T-cell (primary cell): ENCODE results near the gene CFDP1. TPM values are rescaled to one million over a fixed set of nuclear protein-coding genes. Genes with fewer than 3 reads are reported as not detected.

ENCODE experiments used
- ATAC-seq, 4 experiments: fragments of 200-7000 bp in 3 of 4; fragments of 150-1000 bp in 1 of 4; cut with Tn5 transposase; replicated peaks in 1 of 4; 1 replicate in 3 of 4; 2 replicates in 1 of 4; pipeline ENCODE4 v1.10.0; 2021; ENCODE audit warnings: moderate library complexity in 3 of 4, mild to moderate bottlenecking in 2 of 4, moderate number of reproducible peaks in 1 of 4
- CTCF ChIA-PET, 2 donors: fragments of 300-600 bp; sonication (Branson Sonifier 250); formaldehyde crosslinking; loops; one replicate each; lab custom pipeline; 2022; ENCODE audit warnings: antibody characterized with exemption in 2 of 2; lab: Charles Lee
- POLR2A ChIA-PET, 2 donors: fragments of 300-600 bp; sonication (Branson Sonifier 250); formaldehyde crosslinking; loops; one replicate each; lab custom pipeline; 2022; ENCODE audit warnings: antibody characterized with exemption in 2 of 2; lab: Charles Lee
- DNase-seq, 35 experiments: peaks; one replicate each; pipeline versions ENCODE4 v3.0.0 to v3.0.0-alpha.2; 2013 to 2023
- H3K27ac ChIP-seq: one replicate; pipeline ENCODE4 v1.5.1; 2013; ENCODE audit warnings: low read length
- H3K27me3 ChIP-seq, 2 experiments: replicated peaks in 1 of 2; 1 replicate in 1 of 2; 2 replicates in 1 of 2; pipeline versions ENCODE4 v1.6.1 to v1.7.0; 2013; ENCODE audit warnings: low read length in 1 of 2, mixed read lengths in 1 of 2; ENCODE audit not compliant: control insufficient read depth in 2 of 2, insufficient read depth in 2 of 2; ENCODE audit errors: extremely low read depth in 1 of 2
- H3K36me3 ChIP-seq, 2 donors: 1 replicate in 1 of 2; 2 replicates in 1 of 2; pipeline versions ENCODE4 v1.6.1 to v1.7.0; 2013; ENCODE audit warnings: low read length in 1 of 2; ENCODE audit not compliant: control insufficient read depth in 2 of 2, insufficient read depth in 1 of 2; ENCODE audit errors: extremely low read depth in 1 of 2
- H3K4me1 ChIP-seq, 2 experiments: 1 replicate in 1 of 2; 2 replicates in 1 of 2; pipeline versions ENCODE4 v1.6.1 to v1.7.0; 2013; ENCODE audit warnings: low read length in 2 of 2, mixed read lengths in 1 of 2; ENCODE audit not compliant: insufficient read depth in 2 of 2, control insufficient read depth in 1 of 2; ENCODE audit errors: extremely low read depth in 1 of 2
- H3K4me3 ChIP-seq, 2 donors: 1 replicate in 1 of 2; 2 replicates in 1 of 2; pipeline versions ENCODE4 v1.5.1 to v1.7.0; 2013; ENCODE audit warnings: mild to moderate bottlenecking in 2 of 2, low read length in 1 of 2, moderate library complexity in 1 of 2; ENCODE audit not compliant: control insufficient read depth in 1 of 2; ENCODE audit errors: extremely low read depth in 1 of 2
- H3K9me3 ChIP-seq: 2 replicates; pipeline ENCODE4 v1.7.0; 2013
- H3K27ac Mint-ChIP-seq, 2 donors: one replicate each; pipeline ENCODE4 v1.8.0; 2020 to 2021; ENCODE audit warnings: mild to moderate bottlenecking in 2 of 2, mixed read lengths in 2 of 2
- H3K27me3 Mint-ChIP-seq, 2 donors: one replicate each; pipeline ENCODE4 v1.8.0; 2021 to 2022; ENCODE audit warnings: mixed read lengths in 2 of 2
- H3K36me3 Mint-ChIP-seq: one replicate; pipeline ENCODE4 v1.8.0; 2021; ENCODE audit warnings: mixed read lengths
- H3K4me1 Mint-ChIP-seq, 3 donors: one replicate each; pipeline ENCODE4 v1.8.0; 2020 to 2022; ENCODE audit warnings: mixed read lengths in 3 of 3, mild to moderate bottlenecking in 1 of 3
- H3K4me3 Mint-ChIP-seq, 3 donors: one replicate each; pipeline ENCODE4 v1.8.0; 2020 to 2022; ENCODE audit warnings: mild to moderate bottlenecking in 3 of 3, mixed read lengths in 3 of 3, moderate library complexity in 3 of 3
- H3K9me3 Mint-ChIP-seq, 3 donors: one replicate each; pipeline ENCODE4 v1.8.0; 2020 to 2022; ENCODE audit warnings: mixed read lengths in 3 of 3
- WGBS: methylation state at CpG from one replicate; pipeline ENCODE4 v1.1.5; 2013; ENCODE audit warnings: missing lambda C conversion rate; ENCODE audit not compliant: insufficient coverage; 5-methylcytosine and 5-hydroxymethylcytosine counted together
- total RNA-seq, 35 experiments: library from RNA in 6 of 35; stranded (reverse) in 6 of 35; fragments of 120-200 nt in 1 of 35; gene quantifications; one replicate each; pipeline versions ENCODE4 v1.2.1 to v1.2.4 and lab custom pipeline; 2013 to 2026

Gene CFDP1
- total RNA-seq, 5 donors from 2014 or later (not counting 1 experiment from before 2014, with no cell fraction given) = 30.8 to 36.5 (median 34.2) TPM

DNA sequence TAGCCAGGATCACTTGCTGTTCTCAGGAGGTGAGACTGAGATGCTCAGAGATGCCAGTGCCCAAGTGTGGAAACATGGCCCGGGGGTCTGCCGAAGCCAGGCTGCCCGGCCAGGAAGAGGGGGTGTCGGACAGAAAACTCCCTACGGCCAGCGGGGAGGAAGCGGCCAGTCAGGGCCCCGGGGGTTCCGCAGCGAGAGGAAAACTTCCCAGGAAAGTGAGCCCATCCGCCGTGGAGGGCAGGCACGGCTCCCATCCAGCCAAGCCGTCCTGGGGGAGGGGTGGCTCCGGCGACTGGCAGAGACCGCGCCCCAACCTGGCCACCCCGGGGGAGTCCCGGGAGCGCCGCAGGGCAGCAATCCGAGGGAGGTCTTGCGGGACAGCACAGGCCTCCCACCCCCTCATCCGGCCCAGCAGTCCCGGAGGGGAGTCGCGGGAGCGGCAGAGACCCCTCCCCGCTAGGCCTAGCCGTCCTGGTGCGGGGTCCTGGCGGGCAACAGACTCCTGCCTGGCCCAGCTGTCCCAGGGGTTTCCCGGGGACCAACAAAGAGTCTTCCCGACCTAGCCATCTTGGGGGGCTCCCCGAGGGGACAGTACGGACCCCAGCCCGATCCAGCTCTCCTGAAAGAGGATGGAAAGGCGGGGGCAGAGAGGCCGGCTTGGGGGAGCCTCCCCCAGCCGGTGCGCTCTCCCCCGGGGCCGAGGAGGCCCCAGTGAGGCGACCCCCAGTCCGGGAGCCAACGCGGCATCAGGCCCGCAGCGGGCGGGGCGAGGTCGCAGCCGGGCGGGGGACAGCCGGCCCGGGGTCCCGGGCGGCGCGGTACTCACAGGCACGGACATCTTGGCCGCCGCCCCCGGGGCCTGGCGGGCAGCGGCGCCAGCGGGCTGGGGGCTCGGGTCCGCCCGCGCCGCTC lies 168.0 kb downstream of the CFDP1 start:
- CTCF ChIA-PET = no interaction called here

DNA sequence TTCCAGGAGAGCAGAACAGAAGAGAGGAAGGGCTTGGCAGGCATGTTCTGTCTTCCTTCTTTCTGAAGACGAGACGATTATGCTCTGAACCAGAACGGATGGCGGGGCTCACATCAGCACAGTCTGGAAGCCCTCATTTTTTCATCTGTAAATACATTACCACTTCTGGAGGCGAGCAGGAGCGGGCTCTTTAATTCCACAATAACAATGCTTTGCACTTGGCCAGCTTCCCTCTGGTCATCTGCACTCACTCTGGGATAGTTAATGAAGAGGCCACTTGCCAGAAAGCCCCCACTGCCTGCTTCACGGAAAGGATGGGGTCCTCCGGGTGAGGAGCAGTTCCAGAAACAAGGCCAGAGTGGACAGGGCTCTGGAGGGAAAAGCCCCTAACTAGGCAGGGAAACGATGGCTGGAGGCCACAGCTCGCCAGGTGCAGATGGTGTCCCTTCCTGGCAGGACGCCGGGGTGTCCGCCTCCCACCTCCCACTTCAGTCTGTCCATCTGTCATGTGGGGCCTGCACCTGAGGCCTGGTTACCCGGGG lies 168.8 kb downstream of the CFDP1 start:
- Histone ChIP-seq H3K36me3 (no peaks in the 10 kb centered on the region), H3K27me3 (peaks cover 0 to 75% of the 10 kb centered on the region in 2 experiments), H3K4me3 (no peak overlapping the region), H3K9me3 (no peaks in the 10 kb centered on the region), H3K27ac (no peak overlapping the region), H3K4me1 (peaks cover 0 to 18% of the 10 kb centered on the region in 2 experiments)
- DNase-seq = no peak
- Mint-ChIP-seq H3K4me3 (peak overlapping the region; percentile 59 to 68 (median 64)), H3K27me3 (peaks cover 29 to 48% of the 10 kb centered on the region in 2 donors), H3K9me3 (no peaks in the 10 kb centered on the region), H3K4me1 (peaks cover 5 to 14% (median 8%) of the 10 kb centered on the region in 3 donors), H3K27ac (no peak overlapping the region), H3K36me3 (no peaks in the 10 kb centered on the region)
- WGBS = 60% methylated on average over 6 of the region's 14 CpGs
- ATAC-seq = no peak
- CTCF ChIA-PET = no interaction called here
- POLR2A ChIA-PET = no interaction called here

More for the DNA sequence above, 168.0 kb downstream of the CFDP1 start:
- ATAC-seq (no peak), DNase-seq (no peak)
- no peaks in the 10 kb centered on the region for H3K36me3 Mint-ChIP-seq
- no peak overlapping the region for H3K27ac Mint-ChIP-seq
- WGBS = 9% methylated on average over 71 of the region's 74 CpGs
- Histone ChIP-seq H3K9me3 (no peaks in the 10 kb centered on the region), H3K27ac (no peak overlapping the region), H3K36me3 (no peaks in the 10 kb centered on the region), H3K4me1 (peaks cover 0 to 18% of the 10 kb centered on the region in 2 experiments), H3K4me3 (peak overlapping the region; percentile 43 to 60), H3K27me3 (peaks cover 0 to 75% of the 10 kb centered on the region in 2 experiments)
- POLR2A ChIA-PET = no interaction called here
- H3K4me1 Mint-ChIP-seq = peaks cover 5 to 14% (median 8%) of the 10 kb centered on the region in 3 donors
- H3K27me3 Mint-ChIP-seq = peaks cover 30 to 48% of the 10 kb centered on the region in 2 donors
- H3K9me3 Mint-ChIP-seq = no peaks in the 10 kb centered on the region
- H3K4me3 Mint-ChIP-seq = peak overlapping the region; percentile 59 to 77 (median 64)

DNA sequence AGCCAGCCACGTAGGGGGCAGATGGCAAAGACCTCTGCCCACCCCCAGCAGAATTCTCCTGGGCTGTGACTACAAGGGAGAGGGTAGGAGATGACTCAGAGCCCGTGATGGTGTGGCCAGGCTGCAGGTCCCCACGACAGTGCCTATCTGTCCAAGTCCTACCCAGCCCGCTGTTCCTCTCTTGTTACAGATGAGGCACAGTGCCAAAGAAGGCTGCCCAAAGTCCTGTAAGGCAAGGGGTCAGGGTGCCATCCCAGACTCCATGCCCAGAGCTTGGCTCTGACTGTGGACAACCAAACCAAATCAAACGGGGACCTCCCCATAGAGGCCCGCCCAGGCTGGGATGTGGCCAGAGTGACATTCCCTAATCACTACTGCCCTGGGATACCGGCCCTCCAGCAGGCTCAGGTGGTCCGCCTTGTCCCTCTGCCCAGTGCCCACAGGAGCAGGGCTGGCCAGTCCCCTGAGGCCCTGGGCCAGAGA lies 169.3 kb downstream of the CFDP1 start:
- H3K27ac ChIP-seq = no peak overlapping the region
- POLR2A ChIA-PET = no interaction called here

DNA sequence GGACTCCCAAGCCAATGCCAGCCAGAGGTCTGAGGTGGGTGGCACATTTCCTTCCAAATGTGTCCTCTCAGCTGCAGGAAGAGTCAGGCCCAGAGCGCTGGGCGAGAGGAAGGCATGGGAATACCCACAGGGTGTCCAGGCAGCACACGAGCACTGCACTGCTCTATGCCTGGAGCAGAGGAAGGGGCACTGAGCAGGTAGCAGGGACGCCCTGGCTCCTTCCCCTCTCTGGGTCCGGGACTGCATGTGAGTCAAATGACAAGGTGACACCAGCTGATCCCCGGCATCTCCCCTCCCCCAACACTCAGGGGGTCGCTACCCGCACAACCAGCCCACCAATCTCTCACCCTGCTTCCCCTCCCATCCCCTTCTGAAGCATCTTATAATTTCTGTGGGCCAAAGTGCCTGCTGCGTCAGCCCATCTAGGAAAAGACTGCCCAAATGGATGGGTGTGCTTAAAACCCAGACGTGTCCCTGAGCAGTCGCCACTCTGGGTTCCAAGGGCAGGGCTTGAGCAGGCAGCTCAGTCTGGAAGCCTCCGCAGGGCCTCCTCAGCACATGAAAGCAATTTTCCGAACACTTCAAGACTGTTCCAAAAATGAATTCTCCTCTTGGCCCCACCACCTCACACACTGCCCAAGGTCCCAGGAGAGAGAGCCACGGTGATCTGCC lies 169.9 kb downstream of the CFDP1 start:
- H3K27me3 Mint-ChIP-seq = peaks cover 27 to 49% of the 10 kb centered on the region in 2 donors
- H3K36me3 Mint-ChIP-seq = no peaks in the 10 kb centered on the region
- no peak overlapping the region for H3K4me3 Mint-ChIP-seq
- no peaks in the 10 kb centered on the region for H3K9me3 ChIP-seq
- no peaks in the 10 kb centered on the region for H3K9me3 Mint-ChIP-seq
- peaks cover 0 to 18% of the 10 kb centered on the region in 2 experiments for H3K4me1 ChIP-seq
- no peak overlapping the region for H3K27ac Mint-ChIP-seq
- H3K27me3 ChIP-seq = peaks cover 0 to 81% of the 10 kb centered on the region in 2 experiments
- no peak overlapping the region for H3K4me3 ChIP-seq
- H3K4me1 Mint-ChIP-seq = peaks cover 5 to 14% (median 8%) of the 10 kb centered on the region in 3 donors
- no peaks in the 10 kb centered on the region for H3K36me3 ChIP-seq
- CTCF ChIA-PET = interaction anchor here in 1 of 2 donors (0.6 kb wide), 1 partner anchor 85 kb away, joined by 4 read pairs; no protein-coding TSS in a partner anchor
- POLR2A ChIA-PET = no interaction called here
- no peak for ATAC-seq
- H3K27ac ChIP-seq = no peak overlapping the region
- 86% methylated on average over 13 of the region's 14 CpGs for WGBS
- no peak for DNase-seq

More for the DNA sequence above, 169.3 kb downstream of the CFDP1 start:
- H3K4me1 Mint-ChIP-seq = peaks cover 5 to 14% (median 8%) of the 10 kb centered on the region in 3 donors
- CTCF ChIA-PET = interaction anchor here in 1 of 2 donors (0.6 kb wide), 1 partner anchor 85 kb away, joined by 4 read pairs; no protein-coding TSS in a partner anchor
- no peaks in the 10 kb centered on the region for H3K9me3 Mint-ChIP-seq
- peaks cover 26 to 48% of the 10 kb centered on the region in 2 donors for H3K27me3 Mint-ChIP-seq
- H3K4me3 Mint-ChIP-seq = peak overlapping the region; percentile 59 to 68 (median 64)
- Histone ChIP-seq H3K4me1 (peaks cover 0 to 18% of the 10 kb centered on the region in 2 experiments), H3K4me3 (no peak overlapping the region), H3K27me3 (peaks cover 0 to 78% of the 10 kb centered on the region in 2 experiments), H3K36me3 (no peaks in the 10 kb centered on the region), H3K9me3 (no peaks in the 10 kb centered on the region)
- DNase-seq = no peak
- ATAC-seq = no peak
- H3K27ac Mint-ChIP-seq = no peak overlapping the region
- no peaks in the 10 kb centered on the region for H3K36me3 Mint-ChIP-seq
- 90% methylated on average over 5 of the region's 8 CpGs for WGBS

DNA sequence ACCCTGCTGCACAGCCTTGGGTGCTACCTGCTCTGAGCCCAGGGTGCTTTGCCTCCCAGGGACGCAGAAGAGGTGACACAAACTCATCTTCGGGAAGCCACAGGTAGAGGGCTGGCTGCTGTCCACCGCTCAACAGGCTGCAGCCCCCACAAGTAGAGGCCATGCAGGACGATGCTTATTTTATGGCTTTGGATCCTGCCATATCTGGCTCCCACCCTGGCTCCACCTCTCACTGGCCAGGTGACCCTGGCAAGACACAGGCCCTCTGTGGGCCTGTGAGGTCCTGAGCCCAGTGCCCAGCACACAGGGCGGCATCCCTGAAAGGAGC lies 170.5 kb downstream of the CFDP1 start:
- H3K36me3 ChIP-seq = no peaks in the 10 kb centered on the region
- peaks cover 0 to 81% of the 10 kb centered on the region in 2 experiments for H3K27me3 ChIP-seq
- Mint-ChIP-seq H3K4me1 (peaks cover 5 to 14% (median 8%) of the 10 kb centered on the region in 3 donors), H3K36me3 (no peaks in the 10 kb centered on the region), H3K27ac (peak overlapping the region in 1 of 2 donors; percentile 23), H3K9me3 (no peaks in the 10 kb centered on the region), H3K27me3 (peaks cover 31 to 55% of the 10 kb centered on the region in 2 donors), H3K4me3 (no peak overlapping the region)
- H3K4me1 ChIP-seq = peaks cover 0 to 18% of the 10 kb centered on the region in 2 experiments
- H3K9me3 ChIP-seq = no peaks in the 10 kb centered on the region
- WGBS = 70% methylated on average over 5 of the region's 5 CpGs
- H3K4me3 ChIP-seq = no peak overlapping the region
- H3K27ac ChIP-seq = no peak overlapping the region
- DNase-seq (no peak), ATAC-seq (no peak)
- POLR2A ChIA-PET = interaction anchor here in 1 of 2 donors (0.5 kb wide), 1 partner anchor 970 kb away, joined by 4 read pairs; no protein-coding TSS in a partner anchor
- CTCF ChIA-PET = no interaction called here
